GM23338 (cell line): ENCODE measurements around the gene IQCF2. TPM values are rescaled to one million over a fixed set of nuclear protein-coding genes. Genes with fewer than 3 reads are reported as not detected.

ENCODE experiments used
- ATAC-seq: fragments of 200-7000 bp; cut with Tn5 transposase; 3 replicates; pipeline ENCODE4 v1.9.1; 2020
- DNase-seq: peaks from one replicate; pipeline ENCODE4 v3.0.0-alpha.2; 2015; ENCODE audit warnings: low spot score
- H2AFZ ChIP-seq: fragments of 200-600 bp; sonication (generic); 2 replicates; pipeline ENCODE4 v1.8.0; 2016; ENCODE audit warnings: antibody characterized with exemption, mild to moderate bottlenecking, moderate library complexity
- H3F3A ChIP-seq: fragments of 200-600 bp; sonication (generic); replicated peaks from 2 replicates; pipeline ENCODE4 v1.8.0; 2017; ENCODE audit warnings: antibody characterized with exemption, mixed run types, low read depth
- H3K27ac ChIP-seq: fragments of 200-600 bp; sonication (generic); 2 replicates; pipeline ENCODE4 v1.6.1; 2016; ENCODE audit warnings: low read depth
- H3K27me3 ChIP-seq: fragments of 200-600 bp; sonication (generic); 2 replicates; pipeline ENCODE4 v1.8.0; 2016; ENCODE audit warnings: mild to moderate bottlenecking, mixed run types, moderate library complexity; ENCODE audit not compliant: insufficient read depth
- H3K36me3 ChIP-seq: fragments of 200-600 bp; sonication (generic); 2 replicates; pipeline ENCODE4 v1.8.0; 2016; ENCODE audit warnings: mild to moderate bottlenecking; ENCODE audit not compliant: insufficient read depth
- H3K4me1 ChIP-seq: fragments of 200-600 bp; sonication (generic); 2 replicates; pipeline ENCODE4 v1.8.0; 2016; ENCODE audit warnings: mild to moderate bottlenecking, moderate library complexity; ENCODE audit not compliant: insufficient read depth
- H3K4me2 ChIP-seq: fragments of 200-600 bp; sonication (generic); 2 replicates; pipeline ENCODE4 v1.7.1; 2017; ENCODE audit warnings: mixed run types
- H3K4me3 ChIP-seq: fragments of 200-600 bp; sonication (generic); 2 replicates; pipeline ENCODE4 v1.6.1; 2016; ENCODE audit warnings: mixed run types
- H3K79me2 ChIP-seq: fragments of 200-600 bp; sonication (generic); replicated peaks from 2 replicates; pipeline ENCODE4 v1.8.0; 2017; ENCODE audit warnings: mild to moderate bottlenecking; ENCODE audit not compliant: insufficient read depth
- H3K9me2 ChIP-seq: fragments of 200-600 bp; sonication (generic); 2 replicates; pipeline ENCODE4 v1.8.0; 2017; ENCODE audit not compliant: insufficient read depth
- H4K20me1 ChIP-seq: fragments of 200-600 bp; sonication (generic); replicated peaks from 2 replicates; pipeline ENCODE4 v1.8.0; 2017; ENCODE audit warnings: mild to moderate bottlenecking; ENCODE audit not compliant: insufficient read depth
- H3K27ac Mint-ChIP-seq: 2 replicates; pipeline ENCODE4 v1.8.0; 2020; ENCODE audit warnings: inconsistent platforms, mild to moderate bottlenecking, moderate library complexity, mixed read lengths
- H3K27me3 Mint-ChIP-seq: 3 replicates; pipeline ENCODE4 v1.8.0; 2022; ENCODE audit warnings: low read depth, mild to moderate bottlenecking, moderate library complexity, mixed read lengths, inconsistent platforms; ENCODE audit not compliant: insufficient read depth, poor library complexity
- H3K36me3 Mint-ChIP-seq: 3 replicates; pipeline ENCODE4 v1.8.0; 2021; ENCODE audit warnings: low read depth, mild to moderate bottlenecking, inconsistent platforms, moderate library complexity, mixed read lengths
- H3K4me1 Mint-ChIP-seq: 3 replicates; pipeline ENCODE4 v1.8.0; 2020; ENCODE audit warnings: mild to moderate bottlenecking, inconsistent platforms, mixed read lengths
- H3K4me3 Mint-ChIP-seq: 3 replicates; pipeline ENCODE4 v1.8.0; 2021; ENCODE audit warnings: moderate library complexity, mild to moderate bottlenecking, inconsistent platforms, mixed read lengths
- H3K9me3 Mint-ChIP-seq: 3 replicates; pipeline ENCODE4 v1.8.0; 2020; ENCODE audit warnings: moderate library complexity, mild to moderate bottlenecking, inconsistent platforms, mixed read lengths
- CREB1 ChIP-seq: fragments of 250-450 bp; sonication (Bioruptor Pico); IDR thresholded peaks from 2 replicates; pipeline ENCODE4 v1.5.0; 2020; ENCODE audit warnings: low read depth, mild to moderate bottlenecking, moderate library complexity
- CTCF ChIP-seq, 2 experiments: fragments of 200-600 bp in 1 of 2; sonication (generic) in 1 of 2; conservative IDR thresholded peaks; 2 replicates each; pipeline versions ENCODE4 v1.5.1 to v1.6.1; 2016 to 2017; ENCODE audit warnings: antibody characterized with exemption in 2 of 2, low read depth in 2 of 2, mild to moderate bottlenecking in 2 of 2, moderate library complexity in 1 of 2
- ETS1 ChIP-seq: IDR thresholded peaks from 2 replicates; pipeline ENCODE4 v1.6.1; 2016; ENCODE audit warnings: antibody characterized with exemption
- EZH2 ChIP-seq: fragments of 200-600 bp; sonication (generic); IDR thresholded peaks from one replicate; pipeline ENCODE4 v1.8.0; 2017; ENCODE audit warnings: antibody characterized with exemption, mild to moderate bottlenecking, low read depth; ENCODE audit not compliant: unreplicated experiment
- JUNB ChIP-seq: IDR thresholded peaks from one replicate; pipeline ENCODE4 v1.6.1; 2016; ENCODE audit warnings: antibody characterized with exemption; ENCODE audit not compliant: unreplicated experiment
- NANOG ChIP-seq: IDR thresholded peaks from 2 replicates; pipeline ENCODE4 v1.6.1; 2016; ENCODE audit warnings: antibody characterized with exemption, borderline replicate concordance
- POLR2AphosphoS5 ChIP-seq: IDR thresholded peaks from 2 replicates; pipeline ENCODE4 v1.6.1; 2016; ENCODE audit warnings: antibody characterized with exemption, low read depth
- REST ChIP-seq: IDR thresholded peaks from one replicate; pipeline ENCODE4 v1.6.1; 2018; ENCODE audit warnings: antibody characterized with exemption; ENCODE audit not compliant: unreplicated experiment
- STAT1 ChIP-seq: IDR thresholded peaks from one replicate; pipeline ENCODE4 v1.6.1; 2016; ENCODE audit warnings: antibody characterized with exemption; ENCODE audit not compliant: unreplicated experiment
- ZNF114 ChIP-seq: fragments of 250-450 bp; sonication (Bioruptor Pico); IDR thresholded peaks from 2 replicates; pipeline ENCODE4 v1.5.0; 2020; ENCODE audit warnings: mild to moderate bottlenecking, moderate library complexity
- polyA plus RNA-seq: library from polyadenylated mRNA; unstranded; fragments of >200 nt; fragmentation: Nextera tagmentation; extraction: Ambion mirVana; gene quantifications from 2 replicates; pipeline ENCODE4 v1.2.1, GENCODE V29; 2016
- total RNA-seq: library from RNA; depleted of rRNA; stranded (reverse); fragments of >200 nt; shearing (Covaris generic); gene quantifications from 2 replicates; pipeline ENCODE4 v1.2.3, GENCODE V29; 2014

Gene IQCF2
- total and polyA plus RNA-seq, 2 experiments from 2014 or later = not detected

GRCh38 chr3:51815614-51816013 is 45.8 kb upstream of the IQCF2 start (continued):
- TF ChIP-seq REST (no peak), CREB1 (CRISPR knock-in tag) (no peak), POLR2AphosphoS5 (no peak), ETS1 (no peak), JUNB (no peak)

- no peaks in the 10 kb centered on the region; the same call in 1 of the 2 replicates for H3K9me2 ChIP-seq
- no peak for DNase-seq
- H3K36me3 ChIP-seq = no peaks in the 10 kb centered on the region; the same call in 1 of the 2 replicates
- H3K4me3 ChIP-seq = no peak overlapping the region
- H3K4me2 ChIP-seq = no peak overlapping the region
- peaks cover 2% of the 10 kb centered on the region; the same call in 2 of the 3 replicates for H3K9me3 Mint-ChIP-seq
- H3K4me3 Mint-ChIP-seq = no peak overlapping the region
- H3K4me1 Mint-ChIP-seq = 0 out of 3 replicates have a peak, but pooled peaks cover 4% of the 10 kb centered on the region
- H3K4me1 ChIP-seq = no peaks in the 10 kb centered on the region
- H3K27me3 ChIP-seq = no peaks in the 10 kb centered on the region
- no peak overlapping the region for H2AFZ ChIP-seq
- H3K27ac ChIP-seq = no peak overlapping the region
- no peak overlapping the region for H3K27ac Mint-ChIP-seq
- H3K27me3 Mint-ChIP-seq = peaks cover 11% of the 10 kb centered on the region
- H3F3A ChIP-seq = no peaks in the 10 kb centered on the region; the same call in 1 of the 2 replicates
- H3K79me2 ChIP-seq = no peaks in the 10 kb centered on the region
- H3K36me3 Mint-ChIP-seq = peaks cover 1% of the 10 kb centered on the region; the same call in 1 of the 3 replicates
- H4K20me1 ChIP-seq = no peaks in the 10 kb centered on the region
- ATAC-seq = no peak
- TF ChIP-seq POLR2AphosphoS5 (no peak), REST (no peak), CTCF (conservative IDR thresholded peaks at IDR 0.05; ENCODE audit: low read depth in 2 of 2) (no peak), EZH2 (no peak), CREB1 (CRISPR knock-in tag) (no peak), ZNF114 (CRISPR knock-in tag) (no peak), STAT1 (no peak), NANOG (no peak)
These were observed 44.7 kb upstream of the IQCF2 start for GRCh38 chr3:51816723-51817122.
